ENCODE results near the gene ALDH1A1.

DNA sequence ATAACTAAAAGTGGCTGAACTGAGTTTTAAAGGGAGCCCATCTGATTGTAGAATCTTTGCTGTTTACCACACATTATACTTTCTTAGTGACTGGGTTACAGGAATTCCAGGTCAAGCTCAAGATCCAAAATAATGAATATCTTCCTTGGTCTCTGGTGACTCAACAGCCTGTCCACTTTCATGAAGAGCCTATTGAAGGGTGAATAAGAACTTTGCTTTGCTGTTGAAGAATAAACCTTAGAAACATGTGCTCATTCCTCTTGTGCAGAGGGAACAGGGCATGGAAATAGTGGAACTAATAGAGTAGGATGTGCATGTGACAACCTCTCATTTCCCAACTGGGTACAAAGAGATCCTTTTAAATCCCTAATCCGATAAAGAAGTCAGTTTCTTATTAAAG is 21.4 kb downstream of the ALDH1A1 start:
- TF ChIP-seq CREB1 (CRISPR knock-in tag; IDR thresholded peaks at IDR 0.05) = no peak
- TF ChIP-seq, protein P1, sequence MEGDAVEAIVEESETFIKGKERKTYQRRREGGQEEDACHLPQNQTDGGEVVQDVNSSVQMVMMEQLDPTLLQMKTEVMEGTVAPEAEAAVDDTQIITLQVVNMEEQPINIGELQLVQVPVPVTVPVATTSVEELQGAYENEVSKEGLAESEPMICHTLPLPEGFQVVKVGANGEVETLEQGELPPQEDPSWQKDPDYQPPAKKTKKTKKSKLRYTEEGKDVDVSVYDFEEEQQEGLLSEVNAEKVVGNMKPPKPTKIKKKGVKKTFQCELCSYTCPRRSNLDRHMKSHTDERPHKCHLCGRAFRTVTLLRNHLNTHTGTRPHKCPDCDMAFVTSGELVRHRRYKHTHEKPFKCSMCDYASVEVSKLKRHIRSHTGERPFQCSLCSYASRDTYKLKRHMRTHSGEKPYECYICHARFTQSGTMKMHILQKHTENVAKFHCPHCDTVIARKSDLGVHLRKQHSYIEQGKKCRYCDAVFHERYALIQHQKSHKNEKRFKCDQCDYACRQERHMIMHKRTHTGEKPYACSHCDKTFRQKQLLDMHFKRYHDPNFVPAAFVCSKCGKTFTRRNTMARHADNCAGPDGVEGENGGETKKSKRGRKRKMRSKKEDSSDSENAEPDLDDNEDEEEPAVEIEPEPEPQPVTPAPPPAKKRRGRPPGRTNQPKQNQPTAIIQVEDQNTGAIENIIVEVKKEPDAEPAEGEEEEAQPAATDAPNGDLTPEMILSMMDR (IDR thresholded peaks at IDR 0.05) = no peak
- TF ChIP-seq, protein P2, sequence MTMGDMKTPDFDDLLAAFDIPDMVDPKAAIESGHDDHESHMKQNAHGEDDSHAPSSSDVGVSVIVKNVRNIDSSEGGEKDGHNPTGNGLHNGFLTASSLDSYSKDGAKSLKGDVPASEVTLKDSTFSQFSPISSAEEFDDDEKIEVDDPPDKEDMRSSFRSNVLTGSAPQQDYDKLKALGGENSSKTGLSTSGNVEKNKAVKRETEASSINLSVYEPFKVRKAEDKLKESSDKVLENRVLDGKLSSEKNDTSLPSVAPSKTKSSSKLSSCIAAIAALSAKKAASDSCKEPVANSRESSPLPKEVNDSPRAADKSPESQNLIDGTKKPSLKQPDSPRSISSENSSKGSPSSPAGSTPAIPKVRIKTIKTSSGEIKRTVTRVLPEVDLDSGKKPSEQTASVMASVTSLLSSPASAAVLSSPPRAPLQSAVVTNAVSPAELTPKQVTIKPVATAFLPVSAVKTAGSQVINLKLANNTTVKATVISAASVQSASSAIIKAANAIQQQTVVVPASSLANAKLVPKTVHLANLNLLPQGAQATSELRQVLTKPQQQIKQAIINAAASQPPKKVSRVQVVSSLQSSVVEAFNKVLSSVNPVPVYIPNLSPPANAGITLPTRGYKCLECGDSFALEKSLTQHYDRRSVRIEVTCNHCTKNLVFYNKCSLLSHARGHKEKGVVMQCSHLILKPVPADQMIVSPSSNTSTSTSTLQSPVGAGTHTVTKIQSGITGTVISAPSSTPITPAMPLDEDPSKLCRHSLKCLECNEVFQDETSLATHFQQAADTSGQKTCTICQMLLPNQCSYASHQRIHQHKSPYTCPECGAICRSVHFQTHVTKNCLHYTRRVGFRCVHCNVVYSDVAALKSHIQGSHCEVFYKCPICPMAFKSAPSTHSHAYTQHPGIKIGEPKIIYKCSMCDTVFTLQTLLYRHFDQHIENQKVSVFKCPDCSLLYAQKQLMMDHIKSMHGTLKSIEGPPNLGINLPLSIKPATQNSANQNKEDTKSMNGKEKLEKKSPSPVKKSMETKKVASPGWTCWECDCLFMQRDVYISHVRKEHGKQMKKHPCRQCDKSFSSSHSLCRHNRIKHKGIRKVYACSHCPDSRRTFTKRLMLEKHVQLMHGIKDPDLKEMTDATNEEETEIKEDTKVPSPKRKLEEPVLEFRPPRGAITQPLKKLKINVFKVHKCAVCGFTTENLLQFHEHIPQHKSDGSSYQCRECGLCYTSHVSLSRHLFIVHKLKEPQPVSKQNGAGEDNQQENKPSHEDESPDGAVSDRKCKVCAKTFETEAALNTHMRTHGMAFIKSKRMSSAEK (CRISPR knock-in tag; IDR thresholded peaks at IDR 0.05; ENCODE audit: borderline replicate concordance) = no peak
- TF ChIP-seq, protein P3, sequence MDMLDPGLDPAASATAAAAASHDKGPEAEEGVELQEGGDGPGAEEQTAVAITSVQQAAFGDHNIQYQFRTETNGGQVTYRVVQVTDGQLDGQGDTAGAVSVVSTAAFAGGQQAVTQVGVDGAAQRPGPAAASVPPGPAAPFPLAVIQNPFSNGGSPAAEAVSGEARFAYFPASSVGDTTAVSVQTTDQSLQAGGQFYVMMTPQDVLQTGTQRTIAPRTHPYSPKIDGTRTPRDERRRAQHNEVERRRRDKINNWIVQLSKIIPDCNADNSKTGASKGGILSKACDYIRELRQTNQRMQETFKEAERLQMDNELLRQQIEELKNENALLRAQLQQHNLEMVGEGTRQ (CRISPR knock-in tag; IDR thresholded peaks at IDR 0.05) = no peak
- TF ChIP-seq, protein P4, sequence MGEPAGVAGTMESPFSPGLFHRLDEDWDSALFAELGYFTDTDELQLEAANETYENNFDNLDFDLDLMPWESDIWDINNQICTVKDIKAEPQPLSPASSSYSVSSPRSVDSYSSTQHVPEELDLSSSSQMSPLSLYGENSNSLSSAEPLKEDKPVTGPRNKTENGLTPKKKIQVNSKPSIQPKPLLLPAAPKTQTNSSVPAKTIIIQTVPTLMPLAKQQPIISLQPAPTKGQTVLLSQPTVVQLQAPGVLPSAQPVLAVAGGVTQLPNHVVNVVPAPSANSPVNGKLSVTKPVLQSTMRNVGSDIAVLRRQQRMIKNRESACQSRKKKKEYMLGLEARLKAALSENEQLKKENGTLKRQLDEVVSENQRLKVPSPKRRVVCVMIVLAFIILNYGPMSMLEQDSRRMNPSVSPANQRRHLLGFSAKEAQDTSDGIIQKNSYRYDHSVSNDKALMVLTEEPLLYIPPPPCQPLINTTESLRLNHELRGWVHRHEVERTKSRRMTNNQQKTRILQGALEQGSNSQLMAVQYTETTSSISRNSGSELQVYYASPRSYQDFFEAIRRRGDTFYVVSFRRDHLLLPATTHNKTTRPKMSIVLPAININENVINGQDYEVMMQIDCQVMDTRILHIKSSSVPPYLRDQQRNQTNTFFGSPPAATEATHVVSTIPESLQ (CRISPR knock-in tag; IDR thresholded peaks at IDR 0.05) = no peak
- TF ChIP-seq, protein P5, sequence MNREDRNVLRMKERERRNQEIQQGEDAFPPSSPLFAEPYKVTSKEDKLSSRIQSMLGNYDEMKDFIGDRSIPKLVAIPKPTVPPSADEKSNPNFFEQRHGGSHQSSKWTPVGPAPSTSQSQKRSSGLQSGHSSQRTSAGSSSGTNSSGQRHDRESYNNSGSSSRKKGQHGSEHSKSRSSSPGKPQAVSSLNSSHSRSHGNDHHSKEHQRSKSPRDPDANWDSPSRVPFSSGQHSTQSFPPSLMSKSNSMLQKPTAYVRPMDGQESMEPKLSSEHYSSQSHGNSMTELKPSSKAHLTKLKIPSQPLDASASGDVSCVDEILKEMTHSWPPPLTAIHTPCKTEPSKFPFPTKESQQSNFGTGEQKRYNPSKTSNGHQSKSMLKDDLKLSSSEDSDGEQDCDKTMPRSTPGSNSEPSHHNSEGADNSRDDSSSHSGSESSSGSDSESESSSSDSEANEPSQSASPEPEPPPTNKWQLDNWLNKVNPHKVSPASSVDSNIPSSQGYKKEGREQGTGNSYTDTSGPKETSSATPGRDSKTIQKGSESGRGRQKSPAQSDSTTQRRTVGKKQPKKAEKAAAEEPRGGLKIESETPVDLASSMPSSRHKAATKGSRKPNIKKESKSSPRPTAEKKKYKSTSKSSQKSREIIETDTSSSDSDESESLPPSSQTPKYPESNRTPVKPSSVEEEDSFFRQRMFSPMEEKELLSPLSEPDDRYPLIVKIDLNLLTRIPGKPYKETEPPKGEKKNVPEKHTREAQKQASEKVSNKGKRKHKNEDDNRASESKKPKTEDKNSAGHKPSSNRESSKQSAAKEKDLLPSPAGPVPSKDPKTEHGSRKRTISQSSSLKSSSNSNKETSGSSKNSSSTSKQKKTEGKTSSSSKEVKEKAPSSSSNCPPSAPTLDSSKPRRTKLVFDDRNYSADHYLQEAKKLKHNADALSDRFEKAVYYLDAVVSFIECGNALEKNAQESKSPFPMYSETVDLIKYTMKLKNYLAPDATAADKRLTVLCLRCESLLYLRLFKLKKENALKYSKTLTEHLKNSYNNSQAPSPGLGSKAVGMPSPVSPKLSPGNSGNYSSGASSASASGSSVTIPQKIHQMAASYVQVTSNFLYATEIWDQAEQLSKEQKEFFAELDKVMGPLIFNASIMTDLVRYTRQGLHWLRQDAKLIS (CRISPR knock-in tag; IDR thresholded peaks at IDR 0.05; ENCODE audit: borderline replicate concordance) = no peak
